Measurements from ENCODE around the gene ACTG1.

ACTG1 gene

GRCh38 chr17:81539961-81540675, 27.5 kb upstream of the ACTG1 start:
- Histone ChIP-seq H3K79me2 (ENCODE audit: insufficient read depth, low read depth) (no peaks in the 10 kb centered on the region), H3K9ac (no peak overlapping the region), H3K27ac (no peak overlapping the region), H4K20me1 (ENCODE audit: insufficient read depth) (no peaks in the 10 kb centered on the region), H3K36me3 (ENCODE audit: insufficient read depth) (no peaks in the 10 kb centered on the region; the same call in 1 of the 2 replicates), H3K4me2 (no peak overlapping the region), H3K4me3 (IDR thresholded peaks at IDR 0.05; ENCODE audit: insufficient read depth, low read depth, low read length) (no peak overlapping the region), H3K4me1 (ENCODE audit: low read depth, poor library complexity, severe bottlenecking) (no peaks in the 10 kb centered on the region), H2AFZ (ENCODE audit: low read depth) (no peak overlapping the region), H3K27me3 (ENCODE audit: insufficient read depth, low read depth) (no peaks in the 10 kb centered on the region)
- no peak for TF ChIP-seq CTCF (conservative IDR thresholded peaks at IDR 0.05; ENCODE audit: low read depth, low read length)

GRCh38 chr17:81539571-81539900, 26.9 kb upstream of the ACTG1 start:
- H3K36me3 ChIP-seq (ENCODE audit: insufficient read depth): no peaks in the 10 kb centered on the region; the same call in 1 of the 2 replicates
- no peaks in the 10 kb centered on the region for H3K4me1 ChIP-seq (ENCODE audit: low read depth, poor library complexity, severe bottlenecking)
- TF ChIP-seq CTCF (conservative IDR thresholded peaks at IDR 0.05; ENCODE audit: low read depth, low read length): no peak
- no peak overlapping the region for H3K27ac ChIP-seq
- H4K20me1 ChIP-seq (ENCODE audit: insufficient read depth): no peaks in the 10 kb centered on the region
- no peaks in the 10 kb centered on the region for H3K79me2 ChIP-seq (ENCODE audit: insufficient read depth, low read depth)
- H3K9ac ChIP-seq: no peak overlapping the region
- no peak overlapping the region for H3K4me3 ChIP-seq (IDR thresholded peaks at IDR 0.05; ENCODE audit: insufficient read depth, low read depth, low read length)
- no peaks in the 10 kb centered on the region for H3K27me3 ChIP-seq (ENCODE audit: insufficient read depth, low read depth)
- H3K4me2 ChIP-seq: no peak overlapping the region
- H2AFZ ChIP-seq (ENCODE audit: low read depth): no peak overlapping the region

- Histone ChIP-seq H3K4me2 (no peak overlapping the region), H3K27ac (no peak overlapping the region), H2AFZ (ENCODE audit: low read depth) (no peak overlapping the region), H3K27me3 (ENCODE audit: insufficient read depth, low read depth) (no peaks in the 10 kb centered on the region), H3K79me2 (ENCODE audit: insufficient read depth, low read depth) (no peaks in the 10 kb centered on the region), H3K9ac (no peak overlapping the region), H3K4me3 (IDR thresholded peaks at IDR 0.05; ENCODE audit: insufficient read depth, low read depth, low read length) (no peak overlapping the region), H3K4me1 (ENCODE audit: low read depth, poor library complexity, severe bottlenecking) (no peaks in the 10 kb centered on the region), H4K20me1 (ENCODE audit: insufficient read depth) (no peaks in the 10 kb centered on the region), H3K36me3 (ENCODE audit: insufficient read depth) (no peaks in the 10 kb centered on the region)
- no peak for TF ChIP-seq CTCF (conservative IDR thresholded peaks at IDR 0.05; ENCODE audit: low read depth, low read length)
These were observed 26.3 kb upstream of the ACTG1 start for GRCh38 chr17:81538651-81539570.

- no peaks in the 10 kb centered on the region for H3K79me2 ChIP-seq (ENCODE audit: insufficient read depth, low read depth)
- H3K36me3 ChIP-seq (ENCODE audit: insufficient read depth): no peaks in the 10 kb centered on the region
- H4K20me1 ChIP-seq (ENCODE audit: insufficient read depth): no peaks in the 10 kb centered on the region
- H3K9ac ChIP-seq: no peak overlapping the region
- no peak overlapping the region for H2AFZ ChIP-seq (ENCODE audit: low read depth)
- TF ChIP-seq CTCF (conservative IDR thresholded peaks at IDR 0.05; ENCODE audit: low read depth, low read length): no peak
- H3K4me3 ChIP-seq (IDR thresholded peaks at IDR 0.05; ENCODE audit: insufficient read depth, low read depth, low read length): no peak overlapping the region
- no peaks in the 10 kb centered on the region for H3K4me1 ChIP-seq (ENCODE audit: low read depth, poor library complexity, severe bottlenecking)
- no peak overlapping the region for H3K4me2 ChIP-seq
- H3K27ac ChIP-seq: no peak overlapping the region
- H3K27me3 ChIP-seq (ENCODE audit: insufficient read depth, low read depth): no peaks in the 10 kb centered on the region; the same call in 1 of the 2 replicates
These were observed 25.4 kb upstream of the ACTG1 start for GRCh38 chr17:81537856-81538555.

Data from KMS-11 (cell line).